ENCODE measurements around the gene FOXM1.
"Not testable (repeated sequence)": the region's sequence is repeated elsewhere in the genome, so short reads cannot be mapped to it uniquely, and the experiment has no call there.

Gene FOXM1

GRCh38 chr12:2884810-2885209 is 7.8 kb upstream of the FOXM1 start:
- DNase-seq, result no peak

- no peak for DNase-seq
These were observed 2.9 kb upstream of the FOXM1 start for GRCh38 chr12:2879853-2880252.

GRCh38 chr12:2877953-2878732 is 1.2 kb upstream of the FOXM1 start:
- DNase-seq, result peak in 1 of 2 experiments; percentile 16

- DNase-seq, result peak; percentile 37 to 54
These were observed 435 bp downstream of the FOXM1 start for GRCh38 chr12:2876431-2877046.

GRCh38 chr12:2868986-2869632 is 7.9 kb downstream of the FOXM1 start:
- DNase-seq, result not testable (repeated sequence)

GRCh38 chr12:2864198-2864597 is 12.8 kb downstream of the FOXM1 start:
- DNase-seq, result no peak

- not testable (repeated sequence) for DNase-seq
These were observed 13.6 kb downstream of the FOXM1 start for GRCh38 chr12:2863402-2863801.

GRCh38 chr12:2862876-2863275 is 14.1 kb downstream of the FOXM1 start:
- DNase-seq, result no peak

- DNase-seq, result no peak
These were observed 16.8 kb downstream of the FOXM1 start for GRCh38 chr12:2860170-2860569.

GRCh38 chr12:2858944-2859421 is 18.0 kb downstream of the FOXM1 start:
- no peak for DNase-seq

- DNase-seq, result no peak
These were observed 18.6 kb downstream of the FOXM1 start for GRCh38 chr12:2858334-2858733.

GRCh38 chr12:2857576-2857975 is 19.4 kb downstream of the FOXM1 start:
- DNase-seq, result no peak

GRCh38 chr12:2857021-2857431 is 19.9 kb downstream of the FOXM1 start, which contains the start of gene TEX52:
Gene TEX52 (minus strand): TSS chr12:2857039. CDS start chr12:2857026, 13 bp downstream.
- no peak for DNase-seq

- DNase-seq, result no peak
These were observed 20.9 kb downstream of the FOXM1 start for GRCh38 chr12:2856051-2856450.

GRCh38 chr12:2855546-2855945 is 21.4 kb downstream of the FOXM1 start:
- DNase-seq, result no peak

GRCh38 chr12:2854669-2855453 is 22.1 kb downstream of the FOXM1 start:
- DNase-seq, result no peak

GRCh38 chr12:2853626-2854025 is 23.3 kb downstream of the FOXM1 start:
- DNase-seq, result peak; percentile 68 to 75

GRCh38 chr12:2851931-2852330 is 25.0 kb downstream of the FOXM1 start:
- DNase-seq, result no peak

GRCh38 chr12:2845280-2845679 is 31.7 kb downstream of the FOXM1 start:
- no peak for DNase-seq

- no peak for DNase-seq
These were observed 32.2 kb downstream of the FOXM1 start for GRCh38 chr12:2844786-2845185.

GRCh38 chr12:2842948-2843347 is 34.0 kb downstream of the FOXM1 start:
- no peak for DNase-seq

- DNase-seq, result no peak
These were observed 35.8 kb downstream of the FOXM1 start for GRCh38 chr12:2841056-2841650.
